ENCODE results near the gene HOXB2.

HOXB2 gene

GRCh38 chr17:48558057-48558830 is 13.3 kb upstream of the HOXB2 start:
- ATAC-seq, result no peak
- TF ChIP-seq OSR1 (CRISPR knock-in tag; IDR thresholded peaks at IDR 0.05) (no peak), BACH2 (CRISPR knock-in tag; IDR thresholded peaks at IDR 0.05; ENCODE audit: borderline replicate concordance) (no peak), CSDC2 (CRISPR knock-in tag; IDR thresholded peaks at IDR 0.05) (no peak), ZNF8 (CRISPR knock-in tag; IDR thresholded peaks at IDR 0.05) (no peak), ZNF70 (CRISPR knock-in tag; IDR thresholded peaks at IDR 0.05) (no peak), TOX (CRISPR knock-in tag; IDR thresholded peaks at IDR 0.05; ENCODE audit: borderline replicate concordance) (no peak), POU6F1 (CRISPR knock-in tag; IDR thresholded peaks at IDR 0.05; ENCODE audit: borderline replicate concordance, low read depth) (no peak), GLIS3 (CRISPR knock-in tag; IDR thresholded peaks at IDR 0.05) (no peak)

GRCh38 chr17:48556576-48557401 is 11.9 kb upstream of the HOXB2 start:
- ATAC-seq, result no peak
- TF ChIP-seq TOX (CRISPR knock-in tag; IDR thresholded peaks at IDR 0.05; ENCODE audit: borderline replicate concordance) (no peak), CSDC2 (CRISPR knock-in tag; IDR thresholded peaks at IDR 0.05) (no peak), ISL1 (CRISPR knock-in tag; IDR thresholded peaks at IDR 0.05) (no peak), ZNF565 (CRISPR knock-in tag; conservative IDR thresholded peaks at IDR 0.05; ENCODE audit: low read depth) (no peak), GLIS3 (CRISPR knock-in tag; IDR thresholded peaks at IDR 0.05) (no peak), CSRNP3 (CRISPR knock-in tag; IDR thresholded peaks at IDR 0.05) (no peak), PPARA (CRISPR knock-in tag; IDR thresholded peaks at IDR 0.05; ENCODE audit: borderline replicate concordance) (no peak), ZNF70 (CRISPR knock-in tag; IDR thresholded peaks at IDR 0.05) (no peak)

- no peak for ATAC-seq
- TF ChIP-seq CSDC2 (CRISPR knock-in tag; IDR thresholded peaks at IDR 0.05) (no peak), GLIS3 (CRISPR knock-in tag; IDR thresholded peaks at IDR 0.05) (no peak), PPARA (CRISPR knock-in tag; IDR thresholded peaks at IDR 0.05; ENCODE audit: borderline replicate concordance) (no peak), ZFP30 (CRISPR knock-in tag; IDR thresholded peaks at IDR 0.05) (no peak), ZNF8 (CRISPR knock-in tag; IDR thresholded peaks at IDR 0.05) (no peak), PATZ1 (CRISPR knock-in tag; IDR thresholded peaks at IDR 0.05; ENCODE audit: borderline replicate concordance) (no peak)
Measured at GRCh38 chr17:48556229-48556575, 11.3 kb upstream of the HOXB2 start.

GRCh38 chr17:48555258-48556228 is 10.6 kb upstream of the HOXB2 start:
- peak; percentile 15; the same call in 2 of the 3 replicates for ATAC-seq
- no peak for TF ChIP-seq GLIS3 (CRISPR knock-in tag; IDR thresholded peaks at IDR 0.05)
- no peak for TF ChIP-seq ZNF70 (CRISPR knock-in tag; IDR thresholded peaks at IDR 0.05)
- TF ChIP-seq ARNTL (CRISPR knock-in tag; IDR thresholded peaks at IDR 0.05; ENCODE audit: borderline replicate concordance, low read depth), result no peak
- TF ChIP-seq TCF4 (CRISPR knock-in tag; IDR thresholded peaks at IDR 0.05; ENCODE audit: borderline replicate concordance), result no peak
- TF ChIP-seq OSR1 (CRISPR knock-in tag; IDR thresholded peaks at IDR 0.05), result no peak
- no peak for TF ChIP-seq CSDC2 (CRISPR knock-in tag; IDR thresholded peaks at IDR 0.05)
- TF ChIP-seq POU6F1 (CRISPR knock-in tag; IDR thresholded peaks at IDR 0.05; ENCODE audit: borderline replicate concordance, low read depth), result no peak
- TF ChIP-seq CREB5 (CRISPR knock-in tag; IDR thresholded peaks at IDR 0.05; ENCODE audit: low read depth), result no peak
- TF ChIP-seq ZNF565 (CRISPR knock-in tag; conservative IDR thresholded peaks at IDR 0.05; ENCODE audit: low read depth), result no peak
- no peak for TF ChIP-seq PATZ1 (CRISPR knock-in tag; IDR thresholded peaks at IDR 0.05; ENCODE audit: borderline replicate concordance)
- TF ChIP-seq ISL1 (CRISPR knock-in tag; IDR thresholded peaks at IDR 0.05), result no peak
- TF ChIP-seq RARB (CRISPR knock-in tag; IDR thresholded peaks at IDR 0.05), result no peak
- no peak for TF ChIP-seq ZC3H10 (CRISPR knock-in tag; IDR thresholded peaks at IDR 0.05)
- no peak for TF ChIP-seq ESRRG (CRISPR knock-in tag; IDR thresholded peaks at IDR 0.05)
- TF ChIP-seq BACH2 (CRISPR knock-in tag; IDR thresholded peaks at IDR 0.05; ENCODE audit: borderline replicate concordance), result no peak
